Mucosa of rectum (tissue), 2 donors: ENCODE results near the gene LYSMD1.

Source experiments
- H3K27ac ChIP-seq, 2 donors: one replicate each; pipeline ENCODE4 v1.7.0; 2013; ENCODE audit warnings: inconsistent platforms in 2 of 2, low read depth in 2 of 2, low read length in 2 of 2
- H3K27me3 ChIP-seq, 2 donors: one replicate each; pipeline ENCODE4 v1.7.0; 2013; ENCODE audit warnings: low read length in 2 of 2; ENCODE audit not compliant: control insufficient read depth in 2 of 2, insufficient read depth in 2 of 2
- H3K36me3 ChIP-seq, 2 donors: one replicate each; pipeline ENCODE4 v1.7.0; 2013; ENCODE audit warnings: low read length in 2 of 2; ENCODE audit not compliant: control insufficient read depth in 2 of 2, insufficient read depth in 2 of 2
- H3K4me1 ChIP-seq, 2 donors: one replicate each; pipeline ENCODE4 v1.7.0; 2013; ENCODE audit warnings: low read length in 2 of 2, mild to moderate bottlenecking in 1 of 2; ENCODE audit not compliant: control insufficient read depth in 2 of 2, insufficient read depth in 2 of 2
- H3K4me3 ChIP-seq, 2 donors: one replicate each; pipeline ENCODE4 v1.7.0; 2013; ENCODE audit warnings: low read length in 2 of 2
- H3K9ac ChIP-seq, 2 donors: one replicate each; pipeline ENCODE4 v1.7.0; 2013; ENCODE audit warnings: low read length in 2 of 2, low read depth in 1 of 2, mild to moderate bottlenecking in 1 of 2
- H3K9me3 ChIP-seq, 2 donors: one replicate each; pipeline ENCODE4 v1.7.0; 2013; ENCODE audit warnings: low read length in 2 of 2; ENCODE audit not compliant: control insufficient read depth in 2 of 2
- donor health status: healthy.
- donor health status: Normal muscosa, but diverticular disease.

The LYSMD1 gene

GRCh38 chr1:151128800-151129199 lies 36.9 kb downstream of the LYSMD1 start:
- peaks cover 0 to 4% of the 10 kb centered on the region in 2 donors for H3K36me3 ChIP-seq
- no peak overlapping the region for H3K9ac ChIP-seq
- no peak overlapping the region for H3K4me3 ChIP-seq
- H3K27ac ChIP-seq = no peak overlapping the region
- H3K27me3 ChIP-seq = peaks cover 0 to 23% of the 10 kb centered on the region in 2 donors
- no peaks in the 10 kb centered on the region for H3K9me3 ChIP-seq
- H3K4me1 ChIP-seq = peaks cover 10 to 14% of the 10 kb centered on the region in 2 donors

DNA sequence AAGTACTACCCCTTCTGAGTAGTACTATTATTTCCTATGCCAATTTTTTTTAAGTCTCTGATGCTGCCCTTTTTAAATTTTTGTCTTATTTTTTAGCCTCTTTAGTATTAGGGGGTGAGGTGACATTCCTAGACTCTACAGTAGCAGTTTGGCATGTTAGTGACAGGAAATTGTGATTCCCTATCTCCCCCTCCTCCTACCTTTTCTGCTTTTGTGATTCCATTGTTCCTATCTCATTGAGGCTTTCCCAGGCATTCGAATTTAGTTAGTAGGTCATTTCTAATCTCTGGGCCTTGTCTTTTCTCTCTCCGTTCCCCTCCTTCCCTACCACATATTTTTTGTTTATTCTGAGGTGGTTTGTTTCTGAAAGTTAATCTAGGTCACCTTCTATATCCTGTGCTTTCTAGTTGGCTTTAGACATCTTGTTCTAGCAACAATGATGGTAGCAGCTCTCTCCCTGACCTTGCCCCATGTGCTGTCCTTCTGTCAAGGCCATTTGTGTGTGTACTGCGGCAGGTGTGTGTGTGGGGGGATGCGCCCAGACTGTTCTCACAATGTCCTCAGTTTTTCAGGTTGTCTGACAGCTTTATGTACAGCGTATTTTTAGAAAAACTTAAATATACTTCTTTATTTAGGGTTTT lies 40.8 kb downstream of the LYSMD1 start:
- Histone ChIP-seq H3K9ac (no peak overlapping the region), H3K27ac (no peak overlapping the region), H3K4me1 (no peaks in the 10 kb centered on the region), H3K9me3 (no peaks in the 10 kb centered on the region), H3K27me3 (no peaks in the 10 kb centered on the region), H3K4me3 (no peak overlapping the region), H3K36me3 (peaks cover 4 to 5% of the 10 kb centered on the region in 2 donors)

DNA sequence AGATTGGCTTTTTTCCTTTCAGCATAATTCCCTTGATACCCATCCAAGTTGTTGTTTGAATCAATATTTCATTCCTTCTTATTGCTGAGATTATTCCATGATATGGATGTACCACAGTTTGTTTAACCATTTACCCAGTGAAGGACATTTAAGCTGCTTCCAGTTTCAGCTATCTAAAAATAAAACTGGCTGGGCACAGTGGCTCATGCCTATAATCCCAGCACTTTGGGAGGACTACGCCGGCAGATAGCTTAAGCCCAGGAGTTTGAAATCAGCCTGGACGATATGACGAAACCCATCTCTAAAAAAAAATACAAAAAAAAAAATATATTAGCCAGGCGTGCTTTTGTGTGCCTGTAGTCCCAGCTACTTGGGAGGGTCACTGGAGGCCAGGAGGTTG lies 51.8 kb downstream of the LYSMD1 start:
- Histone ChIP-seq H3K4me3 (no peak overlapping the region), H3K36me3 (peaks cover 4 to 9% of the 10 kb centered on the region in 2 donors), H3K27me3 (no peaks in the 10 kb centered on the region), H3K4me1 (no peaks in the 10 kb centered on the region), H3K9ac (no peak overlapping the region), H3K27ac (no peak overlapping the region), H3K9me3 (no peaks in the 10 kb centered on the region)
